Activated CD8-positive, alpha-beta memory T cell treated with anti-CD3 and anti-CD28 coated beads for 48 hours (primary cell): ENCODE measurements around the gene SH3RF1.
A peak's percentile ranks its signal among the peaks of the same experiment; 100 is the strongest.

Source experiments
- DNase-seq, 3 experiments: peaks; one replicate each; pipeline ENCODE4 v3.0.0-alpha.2; 2020; ENCODE audit warnings: low read depth in 2 of 3, low spot score in 2 of 3

The SH3RF1 gene

GRCh38 chr4:169079942-169080827, 190.6 kb downstream of the SH3RF1 start:
- peak in 2 of 3 experiments; percentile 4 to 15 for DNase-seq

GRCh38 chr4:169074117-169074516, 196.6 kb downstream of the SH3RF1 start:
- DNase-seq, result no peak

GRCh38 chr4:169071747-169072146, 199.0 kb downstream of the SH3RF1 start:
- no peak for DNase-seq

- no peak for DNase-seq
Measured at GRCh38 chr4:169070895-169071218, 199.9 kb downstream of the SH3RF1 start.

- no peak for DNase-seq
Measured at GRCh38 chr4:169070071-169070894, 200.5 kb downstream of the SH3RF1 start.

GRCh38 chr4:169068423-169068822, 202.3 kb downstream of the SH3RF1 start:
- DNase-seq, result no peak

- DNase-seq, result no peak
Measured at GRCh38 chr4:169066934-169067333, 203.8 kb downstream of the SH3RF1 start.

- DNase-seq, result no peak
Measured at GRCh38 chr4:169064296-169064695, 206.5 kb downstream of the SH3RF1 start.

GRCh38 chr4:169063441-169063840, 207.3 kb downstream of the SH3RF1 start:
- no peak for DNase-seq

- no peak for DNase-seq
Measured at GRCh38 chr4:169062897-169063244, 207.9 kb downstream of the SH3RF1 start.

- no peak for DNase-seq
Measured at GRCh38 chr4:169061386-169061785, 209.4 kb downstream of the SH3RF1 start.

- DNase-seq, result no peak
Measured at GRCh38 chr4:169060391-169061091, 210.2 kb downstream of the SH3RF1 start.

GRCh38 chr4:169059306-169060211, 211.2 kb downstream of the SH3RF1 start:
- no peak for DNase-seq

GRCh38 chr4:169058312-169058711, 212.4 kb downstream of the SH3RF1 start:
- no peak for DNase-seq

- no peak for DNase-seq
Measured at GRCh38 chr4:169054879-169055278, 215.9 kb downstream of the SH3RF1 start.

- DNase-seq, result no peak
Measured at GRCh38 chr4:169052594-169052945, 218.2 kb downstream of the SH3RF1 start.

GRCh38 chr4:169051761-169052593, 218.8 kb downstream of the SH3RF1 start:
- DNase-seq, result no peak

- DNase-seq, result no peak
Measured at GRCh38 chr4:169050881-169051760, 219.6 kb downstream of the SH3RF1 start.

- DNase-seq, result no peak
Measured at GRCh38 chr4:169050284-169050683, 220.5 kb downstream of the SH3RF1 start.
